ENCODE measurements around the gene U2AF1L4. TPM values are rescaled to one million over a fixed set of nuclear protein-coding genes. Genes with fewer than 3 reads are reported as not detected.

U2AF1L4 gene
- total and polyA plus RNA-seq, 2 donors (not counting 3 experiments of a cell fraction or from before 2014, with no cell fraction given), result 5.6 to 13.5 TPM

DNA sequence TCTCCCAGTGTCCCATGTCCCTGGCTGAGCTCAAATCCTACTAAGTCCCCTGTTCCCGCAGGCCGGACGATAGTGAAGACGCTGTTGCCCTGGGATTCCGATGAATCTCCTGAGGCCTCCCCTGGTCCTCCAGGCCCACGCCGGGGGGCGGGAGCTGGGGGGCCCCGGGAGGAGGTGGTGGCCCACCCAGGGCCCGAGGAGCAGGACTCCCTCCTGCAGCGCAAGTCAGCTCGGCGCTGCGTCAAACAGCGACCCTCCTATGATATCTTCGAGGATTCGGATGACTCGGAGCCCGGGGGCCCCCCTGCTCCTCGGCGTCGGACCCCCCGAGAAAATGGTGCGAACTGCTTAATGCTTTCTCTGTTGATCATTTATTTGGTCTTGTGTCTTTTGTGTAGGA, 21.5 kb downstream of the U2AF1L4 start:
- no peaks in the 10 kb centered on the region for H4K20me1 ChIP-seq (replicated peaks; ENCODE audit: control insufficient read depth, extremely low read depth, insufficient read depth, low read length)

More for the DNA sequence above, 21.5 kb downstream of the U2AF1L4 start:
- CTCF ChIA-PET, result no interaction called here
- intact Hi-C loops (cut with micrococcal nuclease) (no loop called here), dilution Hi-C loops (cut with MboI; ENCODE audit: extremely low pct_ligation_motif_present, low sequenced_read_pairs) (no loop called here)
- BruUV-seq (replicated peaks), result no TSS peak
- Histone ChIP-seq H3K9me3 (replicated peaks; ENCODE audit: control insufficient read depth, insufficient read depth, low read length) (no peaks in the 10 kb centered on the region), H3K27me3 (ENCODE audit: control insufficient read depth in 2 of 2, insufficient read depth in 2 of 2, low read length in 2 of 2) (no peaks in the 10 kb centered on the region), H3K4me2 (ENCODE audit: insufficient read depth, low read length) (no peak overlapping the region), H3K9ac (replicated peaks; ENCODE audit: extremely low read depth, insufficient read depth, low read length) (no peak overlapping the region), H2AFZ (ENCODE audit: low read depth, low read length) (no peak overlapping the region), H3K4me3 (replicated peaks in 1 of 3; ENCODE audit: insufficient read depth in 1 of 3, low read depth in 1 of 3, low read length in 3 of 3) (no peak overlapping the region), H3K79me2 (ENCODE audit: control insufficient read depth, insufficient read depth, low read length) (peaks cover 24% of the 10 kb centered on the region), H3K4me1 (ENCODE audit: control insufficient read depth, extremely low read depth, insufficient read depth, low read length) (peaks cover 6% of the 10 kb centered on the region), H3K9me1 (replicated peaks; ENCODE audit: control insufficient read depth, extremely low read depth, insufficient read depth, low read length) (no peaks in the 10 kb centered on the region), H3K36me3 (ENCODE audit: control insufficient read depth in 2 of 2, extremely low read depth in 1 of 2, insufficient read depth in 2 of 2, low read length in 2 of 2) (peaks cover 26 to 69% of the 10 kb centered on the region in 2 experiments), H3K27ac (ENCODE audit: insufficient read depth, low read depth, low read length) (no peak overlapping the region)
- no peak for TF ChIP-seq JUN (IDR thresholded peaks at IDR 0.05; ENCODE audit: borderline replicate concordance, insufficient read depth, insufficient read length, low read depth)
- TF ChIP-seq GATA2 (IDR thresholded peaks at IDR 0.05; ENCODE audit: insufficient read depth, insufficient read length, low read depth, low read length), result no peak
- TF ChIP-seq EZH2 (IDR thresholded peaks at IDR 0.05; ENCODE audit: borderline replicate concordance, low read depth, low read length, severe bottlenecking), result no peak
- TF ChIP-seq POLR2AphosphoS5 (IDR thresholded peaks at IDR 0.05; ENCODE audit: insufficient read depth, low read depth, low read length), result no peak
- TF ChIP-seq POLR2A (IDR thresholded peaks at IDR 0.05; ENCODE audit: low read depth, low read length), result no peak
- no peak for TF ChIP-seq MYC (IDR thresholded peaks at IDR 0.05; ENCODE audit: low read depth, low read length)
- TF ChIP-seq FOS (IDR thresholded peaks at IDR 0.05; ENCODE audit: borderline replicate concordance, insufficient read depth, low read length), result no peak
- TF ChIP-seq, protein P1, sequence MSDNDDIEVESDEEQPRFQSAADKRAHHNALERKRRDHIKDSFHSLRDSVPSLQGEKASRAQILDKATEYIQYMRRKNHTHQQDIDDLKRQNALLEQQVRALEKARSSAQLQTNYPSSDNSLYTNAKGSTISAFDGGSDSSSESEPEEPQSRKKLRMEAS (IDR thresholded peaks at IDR 0.05; ENCODE audit: insufficient read depth, insufficient read length), result no peak
- TF ChIP-seq, protein P2, sequence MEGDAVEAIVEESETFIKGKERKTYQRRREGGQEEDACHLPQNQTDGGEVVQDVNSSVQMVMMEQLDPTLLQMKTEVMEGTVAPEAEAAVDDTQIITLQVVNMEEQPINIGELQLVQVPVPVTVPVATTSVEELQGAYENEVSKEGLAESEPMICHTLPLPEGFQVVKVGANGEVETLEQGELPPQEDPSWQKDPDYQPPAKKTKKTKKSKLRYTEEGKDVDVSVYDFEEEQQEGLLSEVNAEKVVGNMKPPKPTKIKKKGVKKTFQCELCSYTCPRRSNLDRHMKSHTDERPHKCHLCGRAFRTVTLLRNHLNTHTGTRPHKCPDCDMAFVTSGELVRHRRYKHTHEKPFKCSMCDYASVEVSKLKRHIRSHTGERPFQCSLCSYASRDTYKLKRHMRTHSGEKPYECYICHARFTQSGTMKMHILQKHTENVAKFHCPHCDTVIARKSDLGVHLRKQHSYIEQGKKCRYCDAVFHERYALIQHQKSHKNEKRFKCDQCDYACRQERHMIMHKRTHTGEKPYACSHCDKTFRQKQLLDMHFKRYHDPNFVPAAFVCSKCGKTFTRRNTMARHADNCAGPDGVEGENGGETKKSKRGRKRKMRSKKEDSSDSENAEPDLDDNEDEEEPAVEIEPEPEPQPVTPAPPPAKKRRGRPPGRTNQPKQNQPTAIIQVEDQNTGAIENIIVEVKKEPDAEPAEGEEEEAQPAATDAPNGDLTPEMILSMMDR (IDR thresholded peaks at IDR 0.05; ENCODE audit: extremely low read depth in 1 of 2, insufficient read depth in 1 of 2, low read depth in 1 of 2, low read length in 2 of 2), result no peak
- POLR2A ChIA-PET, result no interaction called here
- FAIRE-seq (no peak), DNase-seq (ENCODE audit: low read depth, low spot score) (no peak)
